Renal cortex interstitium (tissue), 11 donors: ENCODE results near the gene MRM2. TPM values are rescaled to one million over a fixed set of nuclear protein-coding genes. Genes with fewer than 3 reads are reported as not detected.

Experiments
- DNase-seq, 11 donors: peaks; one replicate each; pipeline ENCODE4 v3.0.0-alpha.2; 2013; ENCODE audit warnings: low read depth in 9 of 11, low spot score in 4 of 11; ENCODE audit errors: extremely low read depth in 1 of 11
- polyA plus RNA-seq, 3 donors: library from polyadenylated mRNA; unstranded; fragments of 120-200 nt; gene quantifications; one replicate each; pipeline ENCODE4 v1.2.1, GENCODE V29; 2013; ENCODE audit not compliant: insufficient read length in 3 of 3

MRM2 gene
- polyA plus RNA-seq, 3 donors: 32.9 to 39.6 (median 38.7) TPM

DNA sequence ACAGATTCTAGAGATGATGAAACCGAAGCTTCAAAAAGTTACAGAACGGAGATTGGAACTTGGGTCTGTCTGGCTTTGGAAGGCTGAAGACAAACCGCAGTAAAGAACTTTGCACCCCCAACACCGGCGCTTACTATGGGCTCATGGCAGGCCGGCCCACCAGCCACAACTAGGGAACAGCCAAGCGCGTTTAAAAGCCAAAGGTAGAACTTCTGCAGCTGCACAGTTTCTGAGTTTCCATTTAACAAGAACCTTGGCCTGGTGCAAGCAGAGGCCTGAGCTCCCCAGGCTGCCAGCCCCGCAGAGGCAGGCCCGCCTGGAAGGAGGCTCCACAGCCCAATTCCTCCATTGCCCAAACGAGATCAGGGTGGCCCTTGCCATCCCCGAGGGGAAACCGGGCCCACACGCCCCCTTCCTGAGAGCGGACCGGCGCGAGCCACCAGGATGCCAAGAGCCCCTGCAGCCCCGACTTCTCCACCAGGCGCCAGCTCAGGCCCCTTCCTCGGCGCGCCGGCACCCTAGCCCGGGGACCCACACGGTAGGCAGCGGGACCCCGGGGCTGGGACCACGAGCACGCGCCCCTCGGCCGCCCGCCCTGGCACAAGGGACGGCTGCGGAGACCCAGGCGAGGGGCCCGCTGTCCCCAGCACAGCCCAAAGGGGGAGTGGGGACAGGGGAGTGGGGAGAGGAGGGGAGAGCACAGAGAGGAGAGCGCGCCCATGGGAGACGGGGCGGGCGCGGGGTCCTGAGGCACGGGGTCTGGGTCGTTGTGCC lies 9.8 kb downstream of the MRM2 start:
- DNase-seq: peak in 1 of 11 donors; percentile 26

DNA sequence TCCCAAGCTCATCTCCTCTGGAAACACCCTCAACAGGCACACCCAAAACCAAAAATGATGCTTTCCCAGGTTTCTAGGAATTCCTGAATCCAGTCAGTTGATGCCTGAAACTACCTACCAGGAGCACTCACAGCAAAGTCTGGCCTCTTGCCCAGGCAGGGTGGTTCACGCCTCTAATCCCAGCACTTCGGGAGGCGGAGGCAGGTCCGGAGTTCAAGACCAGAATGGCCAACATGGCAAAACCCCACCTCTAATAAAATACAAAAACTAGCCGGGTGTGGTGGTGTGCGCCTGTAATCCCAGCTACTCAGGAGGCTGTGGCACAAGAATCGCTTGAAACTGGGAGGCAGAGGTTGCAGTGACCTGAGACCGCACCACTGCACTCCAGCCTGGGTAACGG lies 11.1 kb downstream of the MRM2 start:
- no peak for DNase-seq

DNA sequence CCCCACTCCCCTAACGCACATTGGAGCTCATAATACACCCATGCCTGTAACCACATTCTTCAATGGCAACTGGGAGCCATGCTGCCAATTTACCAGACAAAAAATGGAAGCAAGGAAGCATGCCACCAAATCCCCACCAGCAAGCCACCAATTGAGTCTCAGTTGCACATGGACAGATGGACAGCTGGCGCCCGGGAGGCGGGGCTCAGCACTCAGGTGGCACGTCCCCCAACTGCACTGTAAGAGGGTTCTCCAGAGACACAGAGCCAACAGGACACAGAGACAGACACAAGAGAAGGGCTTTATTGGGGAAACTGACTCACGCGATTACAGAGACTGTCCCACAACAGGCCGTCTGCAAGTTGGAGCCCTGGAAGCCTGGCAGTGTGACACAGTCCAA lies 11.8 kb downstream of the MRM2 start:
- no peak for DNase-seq

DNA sequence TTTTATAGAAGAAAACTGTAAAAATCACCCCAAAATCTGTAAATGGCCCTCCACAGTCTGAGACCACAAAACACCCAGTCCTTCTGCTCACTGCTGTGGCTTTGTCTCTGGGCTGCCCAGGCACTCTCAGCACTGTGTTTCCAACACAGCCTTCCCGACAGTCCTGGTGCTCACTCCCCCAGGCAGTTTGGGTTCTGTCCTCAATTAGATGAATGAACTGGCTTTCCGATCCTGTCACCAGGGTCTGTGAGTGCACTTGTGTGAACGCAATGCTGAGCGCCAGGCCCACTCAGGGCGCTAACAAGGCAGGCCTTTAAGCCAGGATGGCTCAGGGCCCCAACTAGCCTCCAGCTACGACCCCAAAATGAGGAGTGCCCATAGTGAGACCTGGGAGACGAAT lies 12.5 kb downstream of the MRM2 start:
- no peak for DNase-seq

DNA sequence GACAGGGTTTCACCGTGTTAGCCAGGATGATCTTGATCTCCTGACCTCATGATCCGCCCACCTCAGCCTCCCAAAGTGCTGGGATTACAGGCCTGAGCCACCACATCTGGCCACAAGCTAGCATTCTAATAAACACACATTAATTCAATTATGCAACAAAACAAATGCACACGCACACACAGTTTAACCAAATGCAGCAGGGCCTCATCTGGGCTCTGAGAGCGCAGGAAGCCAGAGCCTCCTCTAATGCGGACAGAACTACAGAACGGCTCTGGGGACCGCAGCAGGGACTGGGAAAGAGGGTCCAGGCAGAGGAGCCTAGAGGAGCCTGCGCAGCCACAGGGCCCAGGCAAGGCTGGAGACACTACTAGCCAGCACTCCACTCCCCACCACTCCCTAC lies 13.1 kb downstream of the MRM2 start:
- no peak for DNase-seq

DNA sequence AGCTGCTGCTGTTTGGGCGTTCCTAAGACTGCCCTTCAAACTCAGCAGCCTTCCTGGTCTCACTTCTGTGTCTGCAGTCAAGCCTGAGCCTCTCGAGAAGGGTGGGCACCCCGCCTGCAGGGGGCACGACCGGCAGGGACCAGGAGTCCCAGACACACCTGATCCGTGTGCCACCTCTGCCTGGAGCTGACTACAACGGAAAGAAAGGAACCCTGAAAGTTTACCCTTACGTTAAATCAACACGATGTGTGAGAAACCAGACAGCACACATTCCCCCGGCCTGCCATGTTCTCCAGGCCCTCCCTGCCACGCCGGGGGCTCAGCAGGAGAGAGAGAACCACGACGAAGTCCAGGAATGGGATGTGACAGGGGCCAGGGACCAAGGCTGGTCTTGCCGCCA lies 14.3 kb downstream of the MRM2 start:
- no peak for DNase-seq

DNA sequence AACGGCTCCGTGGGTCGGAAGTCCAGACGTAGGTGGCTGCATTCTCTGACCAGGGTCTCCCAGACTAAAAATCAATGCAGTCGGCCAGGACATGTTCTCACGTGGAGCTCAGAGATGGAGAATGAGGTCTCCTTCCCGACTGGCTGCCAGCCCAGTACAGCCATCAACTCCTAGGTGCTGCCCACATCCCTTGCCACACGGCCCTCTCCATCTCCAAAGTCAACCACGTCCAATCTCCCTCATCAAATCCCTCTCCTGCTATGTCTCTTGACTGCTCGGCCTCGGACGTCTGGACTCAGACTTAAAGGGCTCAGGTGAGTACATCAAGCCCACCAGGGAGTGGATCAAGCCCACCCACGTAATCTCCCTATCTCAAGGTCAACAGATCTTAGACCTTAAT lies 16.2 kb downstream of the MRM2 start:
- no peak for DNase-seq

DNA sequence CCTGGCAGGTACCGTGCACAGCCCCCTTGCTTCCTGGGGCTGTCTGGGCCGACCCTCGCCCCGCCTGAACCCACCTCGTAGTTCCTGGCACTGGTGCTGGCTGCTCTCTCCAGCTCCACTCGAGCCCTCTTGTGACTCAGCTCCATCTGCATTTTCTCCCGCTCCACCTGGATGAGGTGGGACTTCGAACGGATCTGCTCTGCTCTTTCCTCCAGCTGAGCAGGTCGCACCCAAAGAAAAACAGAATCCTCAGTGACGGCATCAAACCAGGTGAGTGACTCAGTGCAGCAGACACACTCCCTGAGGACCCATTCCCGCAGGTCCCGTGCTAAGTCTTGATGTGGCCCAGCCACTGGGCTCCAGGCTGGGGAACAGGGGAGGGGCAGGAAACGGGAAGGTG lies 16.7 kb downstream of the MRM2 start:
- no peak for DNase-seq

DNA sequence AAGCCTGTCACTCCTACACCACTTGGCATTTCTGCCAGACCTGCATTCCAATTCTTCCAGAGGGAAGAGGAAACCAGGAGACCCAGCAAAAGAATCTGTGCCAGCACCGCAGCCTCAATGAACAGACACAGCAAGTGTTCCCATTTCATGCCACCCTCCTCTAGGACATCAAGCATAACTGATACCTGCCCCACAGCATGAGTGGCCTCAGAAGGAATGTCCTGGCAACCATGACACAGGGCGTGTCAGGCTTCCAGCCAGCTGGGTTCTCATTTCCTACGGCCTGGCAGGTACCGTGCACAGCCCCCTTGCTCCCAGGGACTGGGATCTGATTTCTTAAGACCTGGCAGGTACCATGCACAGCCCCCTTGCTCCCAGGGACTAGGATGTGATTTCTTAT lies 17.1 kb downstream of the MRM2 start:
- DNase-seq: no peak

DNA sequence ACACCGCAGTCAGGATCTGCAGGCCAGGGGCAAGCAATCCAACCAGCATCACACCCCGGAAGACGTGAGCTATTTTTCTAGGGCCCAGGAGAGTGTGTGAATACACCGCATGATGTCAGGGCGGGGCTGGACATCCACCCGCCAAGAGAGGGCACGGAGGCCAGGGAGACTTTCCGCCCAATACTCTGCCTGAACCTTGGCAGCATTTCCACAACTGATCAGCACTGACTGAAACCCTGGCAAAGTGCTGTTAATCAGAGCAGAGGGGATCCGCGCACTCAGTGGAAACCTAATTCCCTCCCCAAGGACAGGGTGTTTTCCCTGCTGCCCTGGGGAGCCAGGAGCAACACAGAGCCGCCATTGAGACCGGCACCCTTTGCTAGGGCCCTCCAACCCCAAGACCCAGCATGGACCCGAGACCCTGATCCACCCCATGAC lies 17.5 kb downstream of the MRM2 start:
- no peak for DNase-seq

DNA sequence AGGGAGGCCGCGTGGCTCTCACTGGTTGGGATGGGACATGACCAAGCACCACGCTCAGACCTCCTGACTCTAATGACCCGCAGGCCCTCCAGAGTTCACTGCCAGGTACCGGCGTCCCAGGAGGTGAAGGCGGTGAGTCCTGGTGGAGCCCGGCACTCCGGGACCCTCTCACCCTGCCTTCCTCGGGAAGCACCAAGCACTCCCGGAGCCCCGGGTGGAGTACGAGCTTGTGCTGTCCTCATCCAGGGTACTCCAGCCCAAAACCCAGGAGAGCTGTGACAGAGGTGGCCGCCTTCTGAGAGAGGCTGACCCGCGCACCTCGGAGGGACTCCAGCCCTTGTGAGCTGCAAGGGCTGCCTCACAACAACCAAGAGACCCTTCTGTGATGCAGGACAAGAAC lies 18.7 kb downstream of the MRM2 start:
- no peak for DNase-seq

DNA sequence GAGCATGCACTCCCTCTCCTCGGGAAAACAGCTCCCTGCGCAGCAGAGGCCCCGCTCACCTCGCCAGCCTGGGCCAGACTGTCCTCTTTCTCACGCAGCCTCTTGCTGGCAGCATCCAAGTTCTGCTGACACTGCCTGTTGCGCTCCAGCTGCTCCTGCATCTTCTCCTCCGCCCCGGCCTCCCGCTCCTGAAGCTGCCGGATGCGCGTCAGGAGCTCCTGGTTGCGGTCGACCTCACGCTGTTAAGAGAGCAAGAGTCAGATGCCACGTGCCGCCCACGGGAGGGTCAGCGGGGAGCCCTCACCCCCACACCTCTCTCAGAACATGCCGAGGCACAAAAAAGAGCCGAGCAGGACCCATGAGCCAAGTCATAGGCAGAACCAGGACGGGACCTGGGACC lies 19.5 kb downstream of the MRM2 start:
- DNase-seq: no peak

DNA sequence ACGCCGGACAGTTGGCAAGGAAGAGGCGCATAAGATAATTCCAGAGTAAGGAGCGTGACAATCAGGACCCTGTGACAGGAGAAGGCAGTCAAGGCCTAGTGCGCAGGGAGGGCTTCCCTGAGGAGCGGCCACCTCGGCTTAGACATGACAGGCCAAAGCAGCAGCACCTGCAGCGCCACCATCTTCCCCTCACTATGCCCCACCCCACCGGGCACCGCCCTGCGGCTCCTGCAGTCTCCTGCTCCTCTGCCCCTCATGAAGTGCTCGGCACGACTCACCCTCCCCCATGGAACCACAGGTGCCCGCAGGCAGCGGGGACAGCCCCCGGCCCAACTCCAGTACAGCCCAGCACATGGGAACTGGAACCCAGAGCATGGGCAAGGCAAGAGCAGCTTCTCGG lies 21.1 kb downstream of the MRM2 start:
- DNase-seq: no peak

DNA sequence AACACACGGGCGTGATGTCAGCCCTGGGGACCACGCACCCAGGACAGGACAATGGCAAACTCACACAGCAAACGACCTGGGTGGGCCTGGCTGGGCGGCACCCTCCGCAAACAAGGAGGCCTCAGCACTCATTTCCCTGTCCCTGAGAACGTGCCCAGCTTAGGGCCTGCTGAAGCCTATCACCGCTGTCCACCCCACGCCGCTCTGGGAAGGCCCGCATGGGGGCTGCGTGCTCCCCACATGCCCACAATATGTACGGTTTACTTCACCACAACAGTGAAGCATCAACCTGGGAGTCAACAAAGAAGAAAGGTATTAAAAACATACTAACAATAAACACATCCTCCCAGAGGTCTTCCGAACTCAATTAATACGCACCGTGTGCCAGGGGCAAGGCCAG lies 21.5 kb downstream of the MRM2 start:
- no peak for DNase-seq

DNA sequence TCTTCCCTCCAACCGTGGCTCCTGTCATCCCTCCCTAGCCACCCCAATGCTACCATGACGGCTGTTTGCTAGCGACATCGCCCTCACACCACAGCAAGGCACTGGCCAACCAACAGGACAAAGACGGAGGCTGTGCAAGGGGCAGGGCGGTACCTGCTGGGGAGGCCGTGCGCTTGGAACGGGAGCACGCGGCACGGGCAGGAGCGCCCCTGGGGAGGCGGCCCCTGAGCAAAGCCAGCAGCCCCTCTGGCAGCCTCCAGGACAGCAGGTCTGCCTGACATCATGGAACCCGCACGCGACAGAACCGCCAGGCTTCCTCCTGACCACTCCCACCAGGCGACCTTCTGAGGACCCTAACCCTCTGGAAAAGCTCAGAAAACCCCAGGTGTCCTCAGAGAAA lies 22.0 kb downstream of the MRM2 start:
- no peak for DNase-seq

DNA sequence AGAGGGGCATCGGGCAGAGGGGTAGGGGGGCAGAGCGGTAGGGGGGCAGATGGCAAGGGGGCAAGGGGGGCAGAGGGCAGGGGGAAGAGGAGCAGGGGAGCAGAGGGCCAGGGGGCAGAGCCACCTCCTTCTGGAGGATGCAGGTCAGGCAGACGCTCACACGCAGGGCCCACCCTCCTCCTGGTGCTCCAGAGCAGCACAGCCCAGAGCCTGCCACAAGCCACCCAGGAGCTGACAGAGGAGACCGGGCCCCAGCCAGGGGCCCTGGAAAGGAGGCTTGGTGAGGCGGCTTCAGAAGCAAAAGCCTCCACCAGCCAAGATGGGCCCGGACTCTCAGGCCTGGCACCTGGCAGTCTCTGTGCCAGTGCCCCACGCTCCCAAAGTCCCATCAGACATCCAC lies 22.4 kb downstream of the MRM2 start:
- no peak for DNase-seq

DNA sequence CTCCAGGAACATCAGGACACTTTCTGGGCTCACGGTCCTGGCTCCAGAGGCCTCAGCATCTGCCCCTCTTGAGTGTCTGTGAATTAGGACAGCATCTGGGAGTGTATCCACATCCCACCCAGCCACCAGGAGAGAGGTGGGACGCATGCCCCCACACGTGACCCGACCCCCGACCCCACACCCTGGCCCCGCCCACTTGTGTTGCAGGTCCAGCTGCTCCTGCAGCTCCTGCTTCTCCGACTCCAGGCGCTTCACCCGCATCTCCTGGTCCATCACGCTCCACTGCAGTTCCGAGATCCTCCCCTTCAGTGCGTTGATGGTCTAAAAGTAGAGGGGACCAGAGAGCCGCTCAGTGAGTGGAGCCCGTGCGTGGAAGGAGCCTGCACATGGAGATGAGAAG lies 22.9 kb downstream of the MRM2 start:
- no peak for DNase-seq

DNA sequence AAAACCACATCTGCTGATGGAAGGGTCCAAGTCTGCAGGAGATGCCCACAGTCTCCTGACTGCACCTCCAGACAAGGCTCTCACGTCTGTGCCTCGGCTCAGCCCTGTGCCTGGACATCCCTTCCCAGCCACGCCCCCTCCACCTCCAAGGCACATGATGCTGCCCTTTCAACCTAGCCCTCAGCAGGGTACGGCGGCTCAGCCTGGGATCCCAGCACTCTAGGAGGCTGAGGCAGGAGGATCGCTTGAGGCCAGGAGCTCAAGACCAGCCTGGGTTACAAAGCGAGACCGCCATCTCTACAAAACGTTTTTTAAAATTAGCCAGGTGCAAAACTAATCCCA lies 23.6 kb downstream of the MRM2 start:
- no peak for DNase-seq

DNA sequence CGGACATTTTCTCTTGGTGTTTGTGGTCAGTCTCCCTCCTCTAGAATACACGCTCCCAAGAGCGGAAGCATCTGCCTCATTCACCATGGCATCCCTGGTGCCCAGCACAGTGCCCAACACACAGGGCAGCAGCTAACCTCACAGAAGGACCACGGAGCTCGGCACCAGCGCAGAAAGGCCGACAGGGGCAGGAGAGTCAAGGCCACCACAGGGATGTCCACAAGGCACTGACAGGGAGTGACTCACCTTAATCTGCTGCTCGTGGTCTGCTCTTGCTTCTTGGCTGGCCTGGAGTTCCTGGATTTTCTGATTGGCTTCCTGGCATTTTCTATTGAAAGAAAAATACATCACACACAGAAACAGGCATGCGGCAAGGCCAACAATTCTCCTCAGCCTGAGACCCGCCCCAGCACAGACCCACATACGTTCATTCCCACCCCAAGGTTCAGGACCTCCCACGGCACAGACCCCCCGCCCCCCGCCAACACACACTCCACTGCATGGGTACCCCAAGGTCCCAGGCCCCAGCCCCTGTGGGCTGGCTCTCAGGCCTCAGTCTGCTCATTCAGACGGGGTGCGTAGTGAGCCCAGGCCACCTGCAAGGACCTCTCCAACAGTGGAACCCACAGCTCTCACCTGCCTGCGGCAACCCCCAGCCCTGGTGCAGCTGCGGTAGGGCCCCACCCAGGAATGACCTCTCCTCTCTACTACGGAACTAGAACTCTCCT lies 24.1 kb downstream of the MRM2 start:
- DNase-seq: no peak

DNA sequence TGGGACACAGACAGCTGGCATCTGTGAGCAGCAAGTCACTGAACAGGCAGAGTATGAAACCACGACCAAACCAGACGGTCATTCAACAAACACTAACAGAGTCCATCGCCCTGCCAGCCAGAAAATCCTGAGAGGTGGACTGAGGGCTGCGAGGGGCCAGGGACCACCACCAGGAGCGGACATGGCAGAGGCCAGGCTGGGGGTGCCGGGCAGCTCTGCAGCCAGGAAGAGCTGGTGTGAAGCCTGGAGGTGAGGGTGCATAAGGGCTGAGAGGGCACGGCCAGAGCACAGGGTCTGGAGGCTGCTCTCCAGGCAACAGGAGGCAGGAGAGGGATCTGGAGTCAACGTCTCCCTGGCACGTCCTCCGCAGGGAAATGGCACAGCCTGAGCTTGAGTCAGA lies 24.8 kb downstream of the MRM2 start:
- no peak for DNase-seq

DNA sequence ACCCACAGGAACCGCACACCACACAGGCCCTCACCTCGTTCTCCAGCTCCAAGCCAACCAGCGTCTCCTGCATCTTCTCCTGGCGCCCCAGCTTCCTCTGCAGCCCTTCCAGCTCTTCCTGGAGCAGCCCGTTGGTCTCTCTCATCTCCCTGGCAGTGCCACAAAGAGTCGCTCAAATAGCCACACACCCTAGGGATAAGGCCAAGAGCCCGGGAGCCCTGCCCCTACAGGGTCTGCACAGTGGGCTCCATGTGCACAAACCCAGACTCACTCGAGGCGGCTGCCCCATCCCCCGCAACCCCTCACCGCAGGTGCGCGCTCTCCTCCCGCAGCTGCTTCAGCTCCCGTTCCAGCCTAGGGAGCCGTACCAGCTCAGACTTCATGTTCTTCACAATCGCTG lies 26.2 kb downstream of the MRM2 start:
- DNase-seq: no peak
